Caco-2 (cell line): ENCODE measurements around the gene ARHGEF4. TPM values are rescaled to one million over a fixed set of nuclear protein-coding genes. Genes with fewer than 3 reads are reported as not detected.

Source experiments
- BruUV-seq: library from RNA; stranded (reverse); fragments of 400-500 nt; replicated peaks from 2 replicates; lab custom pipeline; 2021; lab: Mats Ljungman, UMichigan
- CTCF ChIA-PET: fragments of 300-600 bp; sonication (Branson Sonifier 250); formaldehyde crosslinking; loops from one replicate; lab custom pipeline; 2022; ENCODE audit warnings: antibody characterized with exemption; lab: Charles Lee
- POLR2A ChIA-PET: fragments of 300-600 bp; sonication (Branson Sonifier 250); formaldehyde crosslinking; loops from one replicate; lab custom pipeline; 2022; ENCODE audit warnings: antibody characterized with exemption; lab: Charles Lee
- DNase-seq, 2 experiments: peaks; one replicate each; pipeline versions ENCODE4 v3.0.0 to v3.0.0-alpha.2; 2020 to 2022
- H3K27me3 ChIP-seq: replicated peaks from 2 replicates; pipeline ENCODE4 v1.6.0; 2011; ENCODE audit warnings: low read length; ENCODE audit not compliant: control insufficient read depth, insufficient read depth
- H3K36me3 ChIP-seq: 2 replicates; pipeline ENCODE4 v1.5.1; 2011; ENCODE audit warnings: low read length; ENCODE audit not compliant: control insufficient read depth, insufficient read depth
- H3K4me1 ChIP-seq: fragments of 250-450 bp; sonication (Bioruptor Pico); 2 replicates; pipeline ENCODE4 v1.5.1; 2020; ENCODE audit warnings: mild to moderate bottlenecking
- H3K4me3 ChIP-seq: 2 replicates; pipeline ENCODE4 v1.5.1; 2011; ENCODE audit warnings: low read depth, mild to moderate bottlenecking, control low read depth, low read length
- H3K9me3 ChIP-seq: fragments of 250-450 bp; sonication (Bioruptor Pico); 2 replicates; pipeline ENCODE4 v1.5.1; 2020; ENCODE audit warnings: mild to moderate bottlenecking, moderate library complexity
- H3K27ac Mint-ChIP-seq: one replicate; pipeline ENCODE4 v1.8.0; 2022; ENCODE audit warnings: mixed read lengths; ENCODE audit not compliant: unreplicated experiment
- H3K27me3 Mint-ChIP-seq: one replicate; pipeline ENCODE4 v1.8.0; 2022; ENCODE audit warnings: mixed read lengths; ENCODE audit not compliant: insufficient read depth, unreplicated experiment
- H3K36me3 Mint-ChIP-seq: one replicate; pipeline ENCODE4 v1.8.0; 2022; ENCODE audit warnings: mild to moderate bottlenecking, mixed read lengths; ENCODE audit not compliant: insufficient read depth, unreplicated experiment
- H3K4me1 Mint-ChIP-seq: one replicate; pipeline ENCODE4 v1.8.0; 2022; ENCODE audit warnings: low read depth, mixed read lengths; ENCODE audit not compliant: unreplicated experiment
- H3K4me3 Mint-ChIP-seq: one replicate; pipeline ENCODE4 v1.8.0; 2022; ENCODE audit warnings: mild to moderate bottlenecking, moderate library complexity, mixed read lengths; ENCODE audit not compliant: unreplicated experiment
- H3K9me3 Mint-ChIP-seq: one replicate; pipeline ENCODE4 v1.8.0; 2022; ENCODE audit warnings: mixed read lengths; ENCODE audit not compliant: unreplicated experiment
- CTCF ChIP-seq, 2 experiments: fragments of 200-600 bp in 1 of 2; IDR thresholded peaks; 1 replicate in 1 of 2; 2 replicates in 1 of 2; pipeline versions ENCODE4 v1.5.1 to v1.8.0; 2011 to 2022; ENCODE audit warnings: antibody characterized with exemption in 1 of 2, control low read depth in 1 of 2, inconsistent platforms in 1 of 2, low read depth in 1 of 2, low read length in 1 of 2, mild to moderate bottlenecking in 1 of 2, moderate library complexity in 1 of 2; ENCODE audit not compliant: insufficient read depth in 1 of 2, severe bottlenecking in 1 of 2, unreplicated experiment in 1 of 2
- intact Hi-C: fragments of 100-400 bp; cut with micrococcal nuclease; formaldehyde crosslinking; loops from one replicate; pipeline ENCODE4 v1.10.0; 2022; ENCODE audit not compliant: unreplicated experiment
- total RNA-seq: library from RNA; stranded (reverse); gene quantifications from 2 replicates; pipeline ENCODE4 v1.2.3, GENCODE V29; 2022

ARHGEF4 gene
- total RNA-seq, 1 experiment from 2014 or later, result 1.8 TPM

- DNase-seq, result no peak
- H3K27me3 Mint-ChIP-seq, result no peaks in the 10 kb centered on the region
- Histone ChIP-seq H3K27me3 (no peaks in the 10 kb centered on the region), H3K4me3 (no peak overlapping the region), H3K36me3 (no peaks in the 10 kb centered on the region), H3K4me1 (no peaks in the 10 kb centered on the region), H3K9me3 (no peaks in the 10 kb centered on the region)
- intact Hi-C loops, result no loop called here
- H3K27ac Mint-ChIP-seq, result no peak overlapping the region
- TF ChIP-seq CTCF (IDR thresholded peaks at IDR 0.05; ENCODE audit: insufficient read depth in 1 of 2, low read depth in 1 of 2, low read length in 1 of 2, severe bottlenecking in 1 of 2, unreplicated experiment in 1 of 2), result no peak
- ChIA-PET CTCF (no interaction called here), POLR2A (no interaction called here)
- H3K4me3 Mint-ChIP-seq, result no peak overlapping the region
- no peaks in the 10 kb centered on the region for H3K9me3 Mint-ChIP-seq
- no peaks in the 10 kb centered on the region for H3K36me3 Mint-ChIP-seq
- no peaks in the 10 kb centered on the region for H3K4me1 Mint-ChIP-seq
- BruUV-seq, result no TSS peak
Measured at GRCh38 chr2:130821867-130822266, 14.8 kb upstream of the ARHGEF4 start.

GRCh38 chr2:130822766-130823165 is 13.9 kb upstream of the ARHGEF4 start:
- Mint-ChIP-seq H3K27me3 (no peaks in the 10 kb centered on the region), H3K4me3 (no peak overlapping the region), H3K36me3 (no peaks in the 10 kb centered on the region), H3K4me1 (no peaks in the 10 kb centered on the region), H3K9me3 (no peaks in the 10 kb centered on the region), H3K27ac (no peak overlapping the region)
- no peaks in the 10 kb centered on the region for H3K9me3 ChIP-seq
- H3K4me1 ChIP-seq, result no peaks in the 10 kb centered on the region
- no TSS peak for BruUV-seq
- H3K4me3 ChIP-seq, result no peak overlapping the region
- intact Hi-C loops, result no loop called here
- no peaks in the 10 kb centered on the region for H3K27me3 ChIP-seq
- DNase-seq, result no peak
- CTCF ChIA-PET, result no interaction called here
- TF ChIP-seq CTCF (IDR thresholded peaks at IDR 0.05; ENCODE audit: insufficient read depth in 1 of 2, low read depth in 1 of 2, low read length in 1 of 2, severe bottlenecking in 1 of 2, unreplicated experiment in 1 of 2), result no peak
- POLR2A ChIA-PET, result no interaction called here
- no peaks in the 10 kb centered on the region for H3K36me3 ChIP-seq

GRCh38 chr2:130823171-130823885 is 13.4 kb upstream of the ARHGEF4 start:
- H3K27me3 ChIP-seq, result no peaks in the 10 kb centered on the region
- BruUV-seq, result no TSS peak
- H3K4me3 Mint-ChIP-seq, result no peak overlapping the region
- H3K4me3 ChIP-seq, result no peak overlapping the region
- H3K9me3 Mint-ChIP-seq, result no peaks in the 10 kb centered on the region
- no peaks in the 10 kb centered on the region for H3K36me3 Mint-ChIP-seq
- CTCF ChIA-PET, result no interaction called here
- DNase-seq, result no peak
- POLR2A ChIA-PET, result no interaction called here
- intact Hi-C loops, result no loop called here
- no peak for TF ChIP-seq CTCF (IDR thresholded peaks at IDR 0.05; ENCODE audit: insufficient read depth in 1 of 2, low read depth in 1 of 2, low read length in 1 of 2, severe bottlenecking in 1 of 2, unreplicated experiment in 1 of 2)
- no peaks in the 10 kb centered on the region for H3K36me3 ChIP-seq
- H3K27me3 Mint-ChIP-seq, result no peaks in the 10 kb centered on the region
- H3K27ac Mint-ChIP-seq, result no peak overlapping the region
- H3K9me3 ChIP-seq, result no peaks in the 10 kb centered on the region
- H3K4me1 ChIP-seq, result no peaks in the 10 kb centered on the region
- no peaks in the 10 kb centered on the region for H3K4me1 Mint-ChIP-seq
